K562 (cell line): ENCODE results near the gene CTDNEP1. TPM values are rescaled to one million over a fixed set of nuclear protein-coding genes. Genes with fewer than 3 reads are reported as not detected.
A peak's percentile ranks its signal among the peaks of the same experiment; 100 is the strongest.

Experiments
- ATAC-seq: fragments of 200-7000 bp; cut with Tn5 transposase; 3 replicates; pipeline ENCODE4 v1.9.1; 2020; ENCODE audit warnings: moderate library complexity
- BruUV-seq: library from RNA; stranded (reverse); fragments of 400-500 nt; replicated peaks from 2 replicates; lab custom pipeline; 2021; lab: Mats Ljungman, UMichigan
- CTCF ChIA-PET: fragments of 300-600 bp; formaldehyde crosslinking; extraction: SDS; loops from one replicate; lab custom pipeline; 2021; ENCODE audit warnings: low intra/inter-chr PET ratio; lab: Yijun Ruan, JAX
- POLR2A ChIA-PET: fragments of 300-600, 350-650 bp; sonication (Branson Sonifier 250); formaldehyde crosslinking; extraction: SDS; loops from one replicate; lab custom pipeline; 2021; ENCODE audit warnings: antibody characterized with exemption, inconsistent platforms; lab: Yijun Ruan, JAX
- DNase-seq, 4 experiments: peaks; one replicate each; pipeline versions ENCODE4 v3.0.0 to v3.0.0-alpha.2; 2011 to 2018; ENCODE audit warnings: low spot score in 3 of 4, mixed read lengths in 3 of 4; ENCODE audit errors: extremely low read depth in 1 of 4
- FAIRE-seq: peaks from 2 replicates; lab custom pipeline; 2011; peaks lifted over from hg19 to GRCh38; lab: Jason Lieb, UNC
- H2AFZ ChIP-seq: 2 replicates; pipeline ENCODE4 v1.6.0; 2011; ENCODE audit warnings: low read depth, low read length, control low read depth, inconsistent platforms
- H3K27ac ChIP-seq: fragments of 200-600 bp; 3 replicates; pipeline ENCODE4 v1.8.0; 2011; ENCODE audit warnings: low read depth, mild to moderate bottlenecking, control low read depth, inconsistent platforms, low read length, moderate library complexity, mixed read lengths; ENCODE audit errors: extremely low read depth
- H3K27me3 ChIP-seq, 2 experiments: fragments of 300-600 bp in 1 of 2; 2 replicates in 1 of 2; 3 replicates in 1 of 2; pipeline versions ENCODE4 v1.6.0 to v1.8.0; 2011; ENCODE audit warnings: inconsistent platforms in 2 of 2, low read length in 2 of 2, mild to moderate bottlenecking in 1 of 2, mixed read lengths in 1 of 2, moderate library complexity in 1 of 2; ENCODE audit not compliant: control insufficient read depth in 2 of 2, insufficient read depth in 2 of 2
- H3K36me3 ChIP-seq: fragments of 300-600 bp; 3 replicates; pipeline ENCODE4 v1.8.0; 2011; ENCODE audit warnings: mild to moderate bottlenecking, low read length, inconsistent platforms; ENCODE audit not compliant: control insufficient read depth, insufficient read depth
- H3K4me1 ChIP-seq, 2 experiments: fragments of 200-600 bp in 1 of 2; replicated peaks in 1 of 2; 2 replicates in 1 of 2; 3 replicates in 1 of 2; pipeline versions ENCODE4 v1.5.1 to v1.8.0; 2011; ENCODE audit warnings: inconsistent platforms in 2 of 2, low read length in 2 of 2, mild to moderate bottlenecking in 1 of 2, mixed read lengths in 1 of 2, moderate library complexity in 1 of 2; ENCODE audit not compliant: control insufficient read depth in 2 of 2, insufficient read depth in 2 of 2
- H3K4me2 ChIP-seq: 2 replicates; pipeline ENCODE4 v1.6.1; 2011; ENCODE audit warnings: low read length, control low read depth, inconsistent platforms, mixed read lengths; ENCODE audit not compliant: insufficient read depth
- H3K4me3 ChIP-seq: fragments of 200-600 bp; sonication (generic), shearing (Covaris generic); 2 replicates; pipeline ENCODE4 v1.5.1; 2016; ENCODE audit warnings: control low read depth, inconsistent platforms
- H3K79me2 ChIP-seq: fragments of 200-600 bp; 3 replicates; pipeline ENCODE4 v1.8.0; 2011; ENCODE audit warnings: low read length, inconsistent platforms; ENCODE audit not compliant: control insufficient read depth, insufficient read depth
- H3K9ac ChIP-seq, 2 experiments: 2 replicates each; pipeline versions ENCODE4 v1.6.0 to v1.6.1; 2011; ENCODE audit warnings: low read depth in 2 of 2, low read length in 2 of 2, control low read depth in 1 of 2, inconsistent platforms in 1 of 2, mild to moderate bottlenecking in 1 of 2, mixed read lengths in 1 of 2; ENCODE audit not compliant: insufficient read depth in 1 of 2
- H3K9me1 ChIP-seq: one replicate; pipeline ENCODE4 v1.6.0; 2011; ENCODE audit warnings: inconsistent platforms, mild to moderate bottlenecking, low read length, moderate library complexity; ENCODE audit not compliant: control insufficient read depth, insufficient read depth
- H3K9me3 ChIP-seq: replicated peaks from 2 replicates; pipeline ENCODE4 v1.5.1; 2011; ENCODE audit warnings: low read depth, low read length, inconsistent platforms; ENCODE audit not compliant: control insufficient read depth, insufficient read depth
- H4K20me1 ChIP-seq: replicated peaks from 2 replicates; pipeline ENCODE4 v1.6.1; 2011; ENCODE audit warnings: low read length, inconsistent platforms, mixed read lengths; ENCODE audit not compliant: control insufficient read depth, insufficient read depth
- JUN ChIP-seq, 2 experiments: sonication (generic) in 1 of 2; formaldehyde crosslinking in 1 of 2; IDR thresholded peaks; 2 replicates each; pipeline versions ENCODE4 v1.6.1 to v1.8.0; 2012 to 2022; ENCODE audit warnings: borderline replicate concordance in 2 of 2, mild to moderate bottlenecking in 2 of 2, improper control_type of control experiment in 1 of 2, low read depth in 1 of 2, low read length in 1 of 2, missing genetic modification reagents in 1 of 2
- KAT2B ChIP-seq: IDR thresholded peaks from one replicate; pipeline ENCODE4 v1.6.1; 2012; ENCODE audit warnings: low read depth, mild to moderate bottlenecking, control low read depth, inconsistent platforms, low read length, moderate library complexity
- POLR2G ChIP-seq: fragments of 200-400 bp; formaldehyde crosslinking; IDR thresholded peaks from 2 replicates; pipeline ENCODE4 v1.6.1; 2017; ENCODE audit warnings: low read depth, mild to moderate bottlenecking, antibody characterized with exemption, low read length, moderate library complexity
- ZBTB1 ChIP-seq: sonication (generic); formaldehyde crosslinking; IDR thresholded peaks from 2 replicates; pipeline ENCODE4 v1.8.1; 2023; ENCODE audit warnings: missing genetic modification reagents, low read depth, mild to moderate bottlenecking, borderline replicate concordance
- ZEB2 ChIP-seq: fragments of 450-650 bp; IDR thresholded peaks from 2 replicates; pipeline ENCODE4 v1.6.1; 2016
- WGBS: fragments of 100-300 bp; shearing (Covaris generic); methylation state at CpG from one replicate; pipeline ENCODE4 v1.1.6; 2016; ENCODE audit warnings: low coverage, mixed read lengths; ENCODE audit not compliant: insufficient coverage; ENCODE audit errors: missing lambda C conversion rate; 5-methylcytosine and 5-hydroxymethylcytosine counted together
- in situ Hi-C: fragments of 300-500 bp; cut with MboI; formaldehyde crosslinking; loops from 4 replicates; pipeline ENCODE4 v1.15.0; 2018; ENCODE audit warnings: inconsistent platforms, mixed read lengths
- intact Hi-C: fragments of 100-400 bp; cut with micrococcal nuclease; formaldehyde crosslinking; loops from 2 replicates; pipeline ENCODE4 v1.14.2; 2022
- polyA plus RNA-seq, 8 experiments: library from polyadenylated mRNA; depleted of rRNA in 4 of 8; stranded (reverse) in 5 of 8; unstranded in 3 of 8; fragments of >200 nt; fragmentation: Nextera tagmentation in 2 of 8; fragmentation: Illumina TruSeq in 1 of 8; extraction: Ambion mirVana in 2 of 8; extraction: Trizol in 1 of 8; gene quantifications; 2 replicates each; pipeline versions ENCODE4 v1.2.1 to v1.2.3, GENCODE V29; 2011 to 2014; ENCODE audit warnings: inconsistent platforms in 1 of 8, missing spikeins in 1 of 8
- total RNA-seq, 7 experiments: library from RNA; depleted of rRNA in 6 of 7; stranded (reverse); fragments of >200 nt in 6 of 7; fragmentation: Illumina TruSeq in 2 of 7; extraction: Trizol in 2 of 7; gene quantifications; 2 replicates each; pipeline versions ENCODE4 v1.2.1 to v1.2.3, GENCODE V29; 2011 to 2021; ENCODE audit warnings: low replicate concordance in 1 of 7
- TF ChIP-seq, protein P1 (sequence below): sonication (generic); formaldehyde crosslinking; IDR thresholded peaks from 2 replicates; pipeline ENCODE4 v1.8.0; 2022; ENCODE audit warnings: missing genetic modification reagents, mild to moderate bottlenecking, moderate library complexity, borderline replicate concordance

Gene CTDNEP1
- total and polyA plus RNA-seq, 9 of the 15 experiments (the other 6 are each of a cell fraction or from before 2014, with no cell fraction given): 10.7 to 150 (median 28.5) TPM

DNA sequence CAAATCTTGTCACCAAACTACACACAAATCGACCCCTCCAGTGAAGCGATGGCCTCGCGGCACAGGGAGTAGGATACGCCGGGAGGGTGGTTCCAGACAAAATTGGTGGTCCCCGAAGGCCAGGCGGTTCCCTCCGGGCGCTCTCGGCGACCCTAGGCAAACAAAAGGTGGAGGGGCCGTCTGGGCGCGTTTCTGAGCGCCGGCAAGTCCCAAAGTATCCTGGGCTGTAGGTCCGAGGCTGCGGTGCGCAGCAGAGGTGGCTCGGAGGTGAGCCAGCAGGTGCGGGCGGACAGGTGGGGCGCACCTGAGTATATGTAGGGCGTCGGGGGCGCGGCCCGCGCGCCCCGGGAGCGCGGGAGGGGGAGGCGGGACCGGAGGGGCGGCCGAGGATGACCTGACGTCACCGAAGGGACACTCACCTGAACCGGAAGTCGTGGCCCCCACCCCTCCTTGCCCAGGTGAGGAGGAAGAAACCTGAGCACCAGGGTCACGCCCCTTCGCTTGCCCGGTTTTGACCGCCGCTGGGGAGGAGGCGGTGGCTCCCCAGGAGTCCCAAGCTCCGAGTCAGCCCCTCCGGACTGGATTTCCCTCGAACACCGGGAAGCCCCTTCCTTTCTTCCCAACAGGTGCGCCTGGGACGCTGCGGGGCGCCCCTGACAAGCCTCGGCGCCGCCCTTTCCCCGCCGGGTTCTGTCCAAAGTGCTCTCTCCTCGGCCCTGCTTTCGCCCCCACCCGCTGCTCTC is 10.8 kb upstream of the CTDNEP1 start, which contains the start of gene CLDN7:
CLDN7 (minus strand) TSS at position 287 of the 743 bp plus-strand sequence. CDS start 435 bp downstream, outside the sequence.
- peak within 1 kb of the TSS; percentile 95 for H3K4me2 ChIP-seq
- intact Hi-C loops: no loop called here
- H3K4me3 ChIP-seq: peak within 1 kb of the TSS; percentile 47
- peak within 1 kb of the TSS; percentile 70 for H3K27ac ChIP-seq
- ATAC-seq (peak; percentile 10; the same call in 2 of the 3 replicates), DNase-seq (peak in 1 of 4 experiments; percentile 14)
- peak within 1 kb of the TSS; percentile 97 for H2AFZ ChIP-seq
- H4K20me1 ChIP-seq: no peaks in the 10 kb centered on the region
- no peaks in the 10 kb centered on the region for H3K9me1 ChIP-seq
- peak within 1 kb of the TSS; percentile 63 to 89 for H3K9ac ChIP-seq
- ChIA-PET CTCF (no interaction called here), POLR2A (no interaction called here)
- H3K9me3 ChIP-seq: no peaks in the 10 kb centered on the region
- H3K4me1 ChIP-seq: peaks cover 10 to 35% of the 10 kb centered on the region in 2 experiments; a peak in 4 of 5 replicates
- in situ Hi-C loops: no loop called here
- TF ChIP-seq JUN (IDR thresholded peaks at IDR 0.05; ENCODE audit: borderline replicate concordance, low read depth, low read length) (no peak), JUN (CRISPR knock-in tag; IDR thresholded peaks at IDR 0.05; ENCODE audit: borderline replicate concordance) (no peak), ZBTB1 (CRISPR knock-in tag) (0 out of 2 replicates have a peak, but pooled peaks have one; percentile 35), ZEB2 (peak; percentile 73), KAT2B (no peak), POLR2G (peak; percentile 50)
- TF ChIP-seq, protein P1, sequence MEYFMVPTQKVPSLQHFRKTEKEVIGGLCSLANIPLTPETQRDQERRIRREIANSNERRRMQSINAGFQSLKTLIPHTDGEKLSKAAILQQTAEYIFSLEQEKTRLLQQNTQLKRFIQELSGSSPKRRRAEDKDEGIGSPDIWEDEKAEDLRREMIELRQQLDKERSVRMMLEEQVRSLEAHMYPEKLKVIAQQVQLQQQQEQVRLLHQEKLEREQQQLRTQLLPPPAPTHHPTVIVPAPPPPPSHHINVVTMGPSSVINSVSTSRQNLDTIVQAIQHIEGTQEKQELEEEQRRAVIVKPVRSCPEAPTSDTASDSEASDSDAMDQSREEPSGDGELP (CRISPR knock-in tag): peak; percentile 10; the same call in 1 of the 2 replicates
- TF ChIP-seq, all 486 proteins: peak for 4
- WGBS: 90% methylated on average over 10 of the region's 64 CpGs
- peaks cover 28% of the 10 kb centered on the region; the same call in 2 of the 3 replicates for H3K36me3 ChIP-seq
- TSS peak; percentile 81 for BruUV-seq
- no peaks in the 10 kb centered on the region for H3K27me3 ChIP-seq
- FAIRE-seq: no peak
- no peaks in the 10 kb centered on the region for H3K79me2 ChIP-seq
